Stimulated activated CD8-positive, alpha-beta memory T cell treated with anti-CD3 and anti-CD28 coated beads, Interleukin-12 subunit alpha, Interleukin-12 subunit beta, amount 100 ng/mL, for 24 hours (primary cell): ENCODE data around the gene DAND5.

ENCODE experiments used
- DNase-seq: peaks from one replicate; pipeline ENCODE4 v3.0.0-alpha.2; 2020; ENCODE audit errors: extremely low read depth

The DAND5 gene

GRCh38 chr19:13022111-13022858 lies 52.9 kb downstream of the DAND5 start:
- no peak for DNase-seq

GRCh38 chr19:13022859-13023636 lies 53.7 kb downstream of the DAND5 start:
- DNase-seq: no peak

GRCh38 chr19:13023656-13024055 lies 54.3 kb downstream of the DAND5 start:
- no peak for DNase-seq
